GM18508 (cell line): ENCODE data around the gene LMAN2.

ENCODE experiments used
- ATAC-seq: cut with Tn5 transposase; IDR thresholded peaks from one replicate; pipeline ENCODE4 v1.9.1; 2021; ENCODE audit warnings: moderate number of reproducible peaks; ENCODE audit not compliant: insufficient read depth, unreplicated experiment

LMAN2 gene

GRCh38 chr5:177351392-177352329 lies at the start of gene LMAN2:
Gene LMAN2, minus strand, starts transcription at chr5:177351668. Its CDS starts 21 bp downstream, at chr5:177351647.
- ATAC-seq, result peak; percentile 55

- no peak for ATAC-seq
Observed at GRCh38 chr5:177399997-177400868, 48.8 kb upstream of the LMAN2 start, which contains the start of gene PFN3. Gene PFN3, minus strand, starts transcription at chr5:177400661. Its CDS starts 85 bp downstream, at chr5:177400576.

GRCh38 chr5:177397875-177398390 lies 46.5 kb upstream of the LMAN2 start:
- no peak for ATAC-seq

- ATAC-seq, result no peak
Observed at GRCh38 chr5:177396807-177397206, 45.3 kb upstream of the LMAN2 start.

- no peak for ATAC-seq
Observed at GRCh38 chr5:177396078-177396477, 44.6 kb upstream of the LMAN2 start.

GRCh38 chr5:177393990-177394389 lies 42.5 kb upstream of the LMAN2 start:
- ATAC-seq, result no peak

GRCh38 chr5:177393206-177393765 lies 41.8 kb upstream of the LMAN2 start:
- ATAC-seq, result no peak

GRCh38 chr5:177392765-177393164 lies 41.3 kb upstream of the LMAN2 start:
- ATAC-seq, result no peak

GRCh38 chr5:177390363-177391300 lies 39.2 kb upstream of the LMAN2 start:
- ATAC-seq, result no peak

GRCh38 chr5:177389241-177390169 lies 38.0 kb upstream of the LMAN2 start:
- no peak for ATAC-seq

GRCh38 chr5:177388521-177389052 lies 37.1 kb upstream of the LMAN2 start:
- no peak for ATAC-seq

- no peak for ATAC-seq
Observed at GRCh38 chr5:177387405-177387804, 35.9 kb upstream of the LMAN2 start.

- no peak for ATAC-seq
Observed at GRCh38 chr5:177386542-177386941, 35.1 kb upstream of the LMAN2 start.

- ATAC-seq, result no peak
Observed at GRCh38 chr5:177385720-177386119, 34.3 kb upstream of the LMAN2 start.

- no peak for ATAC-seq
Observed at GRCh38 chr5:177384134-177384533, 32.7 kb upstream of the LMAN2 start, which contains the start of gene SLC34A1. Gene SLC34A1, plus strand, starts transcription at chr5:177384434. Its CDS starts 1,308 bp downstream, at chr5:177385742.

- ATAC-seq, result no peak
Observed at GRCh38 chr5:177383181-177383580, 31.7 kb upstream of the LMAN2 start.

GRCh38 chr5:177382423-177383029 lies 31.1 kb upstream of the LMAN2 start:
- ATAC-seq, result no peak

GRCh38 chr5:177380805-177381126 lies 29.3 kb upstream of the LMAN2 start:
- ATAC-seq, result no peak
